Ecto neural progenitor cell (in vitro differentiated cells): Measurements from ENCODE around the gene YIF1A.

Experiments used
- DNase-seq: peaks from one replicate; pipeline ENCODE4 v3.0.0-alpha.2; 2018; ENCODE audit warnings: low spot score

YIF1A gene

DNA sequence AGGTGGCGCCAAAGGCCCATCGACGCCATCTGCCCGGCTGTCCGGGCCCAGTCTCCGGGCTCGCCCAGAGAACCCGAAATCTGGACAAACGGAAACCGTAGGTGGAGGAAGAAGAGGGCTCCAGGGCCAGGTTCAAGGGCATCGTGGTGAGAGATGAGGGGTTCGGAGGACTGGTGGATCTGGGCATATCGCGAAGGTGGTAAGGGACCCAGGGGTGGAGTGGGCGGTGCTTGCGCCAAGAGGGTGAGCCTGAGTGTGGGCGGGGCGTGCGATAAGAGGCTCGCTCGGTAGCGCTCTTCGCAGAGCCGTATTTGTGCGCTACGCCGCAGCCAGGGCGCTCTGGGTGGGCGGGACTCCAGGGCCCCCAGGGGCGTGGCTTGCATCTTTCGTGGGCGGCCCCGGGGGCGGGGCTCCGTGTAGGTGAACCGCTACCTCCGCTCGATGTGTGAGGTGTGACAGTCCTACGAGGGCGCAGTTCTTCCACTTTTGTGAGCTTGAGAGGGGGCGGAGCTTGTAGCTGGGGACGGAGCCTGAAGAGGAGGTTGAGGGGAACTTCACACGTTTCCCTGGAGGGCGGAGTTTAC is 23.1 kb upstream of the YIF1A start:
- DNase-seq, result peak; percentile 92

DNA sequence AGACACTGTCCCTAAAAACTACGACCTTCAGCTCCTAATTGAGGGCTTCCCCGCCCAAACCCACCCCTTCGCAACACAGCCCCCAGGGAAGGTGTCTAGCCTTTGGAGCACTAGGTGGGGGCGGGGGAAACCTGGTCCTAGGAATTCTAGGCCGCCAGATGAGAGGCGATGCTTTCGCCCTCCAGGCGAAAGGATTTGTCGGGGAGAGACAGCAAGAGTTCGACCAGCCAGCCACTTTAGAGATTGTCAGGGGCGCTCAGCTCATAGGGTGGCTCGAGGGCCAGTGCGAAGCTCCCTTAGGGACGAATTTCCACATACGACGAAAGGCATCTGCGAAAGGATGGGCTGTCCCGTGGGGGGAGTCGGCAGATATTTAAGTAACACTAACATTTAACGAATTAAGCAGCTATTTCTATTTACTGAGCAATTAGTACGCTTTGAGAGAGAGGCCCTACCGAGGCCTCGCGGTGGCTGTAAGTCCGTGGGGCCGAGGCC is 22.6 kb upstream of the YIF1A start:
- no peak for DNase-seq

DNA sequence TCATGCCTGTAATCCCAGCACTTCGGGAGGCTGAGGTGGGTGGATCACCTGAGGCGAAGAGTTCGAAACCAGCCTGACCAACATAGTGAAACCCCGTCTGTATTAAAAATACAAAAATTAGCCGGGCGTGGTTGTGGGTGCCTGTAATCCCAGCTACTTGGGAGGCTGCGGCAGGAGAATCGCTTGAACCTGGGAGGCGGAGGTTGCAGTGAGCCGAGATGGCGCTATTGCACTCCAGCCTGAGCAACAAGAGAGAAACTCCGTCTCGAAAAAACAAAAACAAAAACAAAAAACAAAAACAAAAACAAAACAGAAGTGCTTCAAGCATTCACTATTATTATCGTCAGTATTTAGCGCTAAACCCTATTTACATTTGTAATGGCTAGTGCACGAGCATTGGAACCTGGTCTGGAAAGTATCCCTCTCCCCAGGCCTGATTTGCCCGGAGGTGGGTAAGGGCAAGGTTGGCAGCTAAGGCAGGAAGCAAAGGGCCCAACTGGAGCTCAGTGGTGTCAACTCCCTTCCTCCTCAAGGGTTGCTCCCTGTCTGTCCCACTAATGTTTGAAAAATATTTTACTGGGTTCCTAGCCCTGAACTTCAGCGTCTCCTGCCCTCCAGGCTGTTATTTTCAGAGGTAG is 22.0 kb upstream of the YIF1A start:
- DNase-seq, result peak; percentile 43

DNA sequence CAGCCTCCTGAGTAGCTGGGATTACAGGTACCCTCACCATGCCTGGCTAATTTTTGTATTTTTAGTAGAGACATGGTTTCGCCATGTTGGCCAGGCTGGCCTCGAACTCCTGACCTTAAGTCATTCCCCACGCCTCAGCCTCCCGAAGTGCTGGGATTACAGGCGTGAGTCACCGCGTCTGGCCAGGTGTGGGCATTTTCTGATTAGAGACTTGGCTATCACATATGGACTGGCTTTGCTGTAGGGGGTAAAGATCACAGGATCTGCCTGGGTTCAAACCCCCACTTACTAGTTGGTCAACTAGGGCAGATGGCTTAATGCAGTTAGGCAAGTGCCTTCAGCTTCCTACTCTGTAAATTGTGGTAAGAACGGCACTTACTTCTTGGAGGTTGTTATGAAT is 21.4 kb upstream of the YIF1A start:
- DNase-seq, result no peak

DNA sequence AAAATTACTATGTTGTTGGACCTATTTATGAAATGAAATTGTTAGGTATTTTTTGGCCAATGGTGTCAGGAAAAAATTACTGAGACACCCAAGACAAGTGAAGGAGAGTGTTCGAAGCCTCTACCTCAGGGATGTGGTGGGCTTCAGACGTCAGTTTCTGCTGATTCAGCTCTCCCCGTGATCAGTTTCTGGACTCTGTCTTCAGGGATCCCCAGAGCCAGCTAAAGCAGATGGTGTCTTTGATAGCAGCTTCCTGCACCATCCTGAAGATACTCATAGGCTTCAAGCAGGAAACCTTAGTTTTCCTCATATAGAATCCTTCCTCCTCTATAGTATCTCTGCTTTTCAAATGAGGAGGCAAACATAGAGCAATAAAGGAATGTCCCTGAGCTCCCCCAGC is 20.5 kb upstream of the YIF1A start:
- no peak for DNase-seq

DNA sequence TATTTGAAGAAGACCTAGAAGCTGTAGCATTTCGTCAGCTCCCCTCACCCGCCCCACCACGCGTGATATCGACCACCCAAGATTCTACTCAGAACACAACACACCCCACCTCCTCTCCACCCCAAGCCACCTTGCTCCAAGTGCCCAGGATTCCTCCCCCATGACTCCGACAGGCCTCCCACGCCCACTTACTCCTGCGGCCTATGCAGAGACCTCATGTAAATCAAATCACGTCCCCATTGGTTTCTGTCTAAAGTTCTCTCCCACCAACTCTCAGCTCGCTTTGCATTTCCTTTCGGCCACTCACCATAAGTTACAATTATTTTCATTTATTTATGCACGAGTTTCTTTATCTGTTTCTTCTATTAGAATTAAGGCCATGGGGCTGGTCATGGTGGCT is 13.7 kb upstream of the YIF1A start:
- no peak for DNase-seq

DNA sequence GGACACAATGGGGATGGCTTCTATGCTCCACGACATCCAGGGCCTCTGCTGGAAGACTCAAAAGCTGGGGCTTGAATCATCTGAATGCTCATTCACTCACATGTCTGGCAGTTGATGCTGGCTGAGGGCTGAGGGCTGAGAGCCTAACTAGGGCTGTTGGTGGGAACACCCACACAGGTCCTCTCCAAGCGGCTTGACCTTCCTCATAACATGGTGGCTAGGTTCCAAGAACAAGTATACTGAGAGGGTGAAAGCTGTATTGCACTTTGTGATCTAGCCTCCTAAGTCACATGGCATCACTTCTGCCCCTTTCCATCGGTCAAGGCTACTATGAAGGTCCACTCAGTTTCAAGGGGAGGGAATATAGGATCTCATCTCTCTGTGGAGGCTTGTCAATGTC is 10.2 kb upstream of the YIF1A start:
- no peak for DNase-seq

DNA sequence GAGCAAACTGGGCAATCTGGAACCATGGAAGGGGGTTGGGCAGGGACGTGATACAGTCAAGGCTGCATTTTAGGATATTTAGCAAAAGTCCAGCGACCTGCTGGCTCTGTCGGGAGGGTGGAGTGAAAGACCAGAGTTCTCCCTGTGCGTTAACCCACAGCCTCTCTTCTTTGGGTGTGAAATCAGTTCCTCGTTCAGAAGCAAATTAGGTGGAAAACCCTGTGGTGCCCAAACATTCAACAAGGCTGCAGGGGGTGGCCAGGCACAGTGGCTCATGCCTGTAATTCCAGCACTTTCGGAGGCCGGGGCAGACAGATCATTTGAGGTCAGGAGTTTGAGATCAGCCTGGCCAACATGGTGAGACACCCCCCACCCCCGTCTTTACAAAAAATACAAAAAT is 8.7 kb upstream of the YIF1A start:
- DNase-seq, result no peak

DNA sequence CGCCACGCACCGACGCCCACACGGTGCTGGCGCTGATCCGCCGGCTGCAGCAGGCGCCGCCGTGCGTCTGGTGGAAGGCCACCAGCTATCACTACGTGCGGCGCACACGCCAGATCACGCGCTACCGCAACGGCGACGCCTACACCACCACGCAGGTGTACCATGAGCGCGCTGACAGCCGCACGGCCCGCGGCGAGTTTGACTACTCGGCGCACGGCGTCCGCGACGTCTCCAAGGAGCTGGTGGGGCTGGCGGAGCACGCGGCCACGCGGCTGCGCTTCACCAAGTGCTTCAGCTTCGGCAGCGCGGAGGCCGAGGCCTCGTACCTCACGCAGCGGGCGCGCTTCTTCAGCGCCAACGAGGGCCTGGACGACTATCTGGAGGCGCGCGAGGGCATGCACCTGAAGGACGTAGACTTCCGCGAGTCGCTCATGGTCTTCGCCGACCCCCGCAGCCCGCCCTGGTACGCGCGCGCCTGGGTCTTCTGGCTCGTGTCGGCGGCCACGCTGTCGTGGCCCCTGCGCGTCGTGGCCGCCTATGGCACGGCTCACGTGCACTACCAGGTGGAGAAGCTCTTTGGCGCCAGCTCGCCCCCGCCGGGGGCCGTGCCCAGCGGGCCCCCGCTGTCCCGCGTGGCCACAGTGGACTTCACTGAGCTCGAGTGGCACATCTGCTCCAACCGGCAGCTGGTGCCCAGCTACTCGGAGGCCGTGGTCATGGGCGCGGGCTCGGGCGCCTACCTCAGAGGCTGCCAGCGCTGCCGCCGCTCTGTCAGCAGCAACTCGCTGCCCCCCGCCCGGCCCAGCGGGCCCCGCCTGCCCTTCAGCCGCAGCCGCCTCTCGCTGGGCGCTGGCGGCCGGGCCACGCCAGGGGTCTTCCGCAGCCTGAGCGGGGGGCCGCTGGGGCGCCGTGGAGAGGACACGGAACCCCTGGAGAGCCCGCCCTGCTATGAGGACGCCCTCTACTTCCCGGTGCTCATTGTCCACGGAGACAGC is 6.0 kb upstream of the YIF1A start:
- DNase-seq, result no peak

DNA sequence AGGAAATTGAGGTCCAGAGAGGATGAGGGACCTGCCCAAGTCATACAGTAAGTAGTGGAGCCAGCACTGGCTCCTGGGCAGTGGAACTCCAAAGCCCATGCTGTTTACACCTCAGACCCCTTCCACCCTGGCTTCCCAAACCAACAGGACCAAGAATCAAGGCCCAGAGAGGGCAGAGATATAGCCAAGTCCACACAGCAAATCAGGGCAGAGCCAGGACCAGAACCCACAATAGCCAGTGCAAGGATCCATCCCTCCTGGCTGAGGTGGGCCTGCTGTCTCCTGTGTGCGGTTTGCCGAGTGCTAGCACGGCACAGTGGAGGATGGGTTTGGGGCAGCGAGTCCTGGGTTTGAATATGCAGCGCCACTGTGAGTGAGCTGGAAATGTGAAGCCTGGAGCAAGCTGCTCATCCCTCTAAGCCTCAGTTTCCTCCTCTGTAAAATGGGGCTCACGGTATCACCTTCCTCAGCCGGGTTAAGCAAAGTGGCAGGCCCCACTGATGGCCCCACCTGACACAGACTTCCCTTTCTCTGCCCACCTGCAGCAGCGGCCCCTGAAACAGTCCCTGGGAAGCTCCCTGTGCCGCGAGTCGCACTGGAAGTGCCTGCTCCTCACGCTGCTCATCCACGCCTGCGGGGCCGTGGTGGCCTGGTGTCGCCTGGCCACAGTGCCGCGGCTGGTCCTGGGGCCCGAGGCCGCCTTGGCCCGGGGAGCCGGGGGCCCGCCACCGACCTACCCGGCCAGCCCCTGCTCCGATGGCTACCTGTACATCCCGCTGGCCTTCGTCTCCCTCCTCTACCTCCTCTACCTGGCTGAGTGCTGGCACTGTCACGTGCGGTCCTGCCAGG is 5.1 kb upstream of the YIF1A start:
- no peak for DNase-seq

DNA sequence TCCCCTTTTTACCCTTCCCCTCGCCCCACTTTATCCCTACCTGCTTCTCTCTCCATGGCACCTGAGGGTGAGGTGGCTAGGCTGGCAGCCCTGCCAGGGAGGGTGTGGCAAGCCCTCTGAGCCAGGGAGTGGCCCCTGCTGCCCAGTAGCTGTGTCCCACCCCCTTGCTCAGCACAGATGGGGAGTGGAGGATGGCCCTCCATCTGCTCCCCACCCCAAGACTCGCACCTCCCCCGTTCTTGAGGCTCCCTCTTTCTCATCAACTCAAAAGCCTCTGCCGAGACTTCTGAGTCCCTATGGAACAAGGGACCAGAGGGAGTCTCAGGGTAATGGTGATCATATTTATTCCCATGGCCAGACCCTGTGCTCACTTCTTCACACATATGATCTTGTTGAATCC is 4.4 kb upstream of the YIF1A start:
- no peak for DNase-seq

DNA sequence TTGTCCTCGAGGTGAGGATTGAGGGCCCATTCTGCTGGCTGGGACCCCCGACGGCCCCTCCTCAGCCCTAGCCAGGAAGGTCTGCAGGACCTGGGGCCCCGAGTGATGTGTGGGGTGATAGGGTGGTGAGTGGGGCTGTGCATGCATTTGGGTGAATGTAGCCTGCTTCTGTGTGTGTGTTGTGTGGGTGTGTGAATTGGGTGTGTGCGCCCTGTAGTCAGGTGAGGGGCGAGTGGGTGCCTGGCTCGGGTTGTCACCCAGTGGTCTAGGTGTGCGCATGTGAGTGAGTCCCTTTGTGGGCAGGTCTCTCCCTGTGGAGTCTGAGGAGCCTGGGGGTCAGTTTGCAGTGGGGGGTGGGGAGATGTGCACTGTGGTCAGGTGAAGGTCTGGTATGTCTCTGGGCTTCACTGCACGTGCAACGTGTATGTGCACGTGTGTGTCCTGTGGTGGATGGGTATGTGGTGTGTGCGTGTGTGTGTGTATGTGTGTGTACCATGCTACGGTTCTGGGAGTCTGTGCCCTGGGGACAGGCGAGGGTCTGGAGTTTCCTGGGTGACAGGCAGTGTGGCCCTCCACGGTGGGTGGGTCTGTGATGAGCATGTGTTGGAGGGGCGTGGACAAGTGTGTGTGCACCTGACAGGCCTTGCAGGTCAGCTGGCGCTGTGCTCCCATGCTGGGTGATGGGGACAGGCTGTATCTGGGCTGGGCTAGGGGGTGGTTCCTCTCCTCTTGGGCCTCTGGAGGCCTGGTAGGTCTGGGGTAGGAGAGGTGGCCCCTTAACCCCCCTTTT is 3.8 kb upstream of the YIF1A start:
- DNase-seq, result no peak

DNA sequence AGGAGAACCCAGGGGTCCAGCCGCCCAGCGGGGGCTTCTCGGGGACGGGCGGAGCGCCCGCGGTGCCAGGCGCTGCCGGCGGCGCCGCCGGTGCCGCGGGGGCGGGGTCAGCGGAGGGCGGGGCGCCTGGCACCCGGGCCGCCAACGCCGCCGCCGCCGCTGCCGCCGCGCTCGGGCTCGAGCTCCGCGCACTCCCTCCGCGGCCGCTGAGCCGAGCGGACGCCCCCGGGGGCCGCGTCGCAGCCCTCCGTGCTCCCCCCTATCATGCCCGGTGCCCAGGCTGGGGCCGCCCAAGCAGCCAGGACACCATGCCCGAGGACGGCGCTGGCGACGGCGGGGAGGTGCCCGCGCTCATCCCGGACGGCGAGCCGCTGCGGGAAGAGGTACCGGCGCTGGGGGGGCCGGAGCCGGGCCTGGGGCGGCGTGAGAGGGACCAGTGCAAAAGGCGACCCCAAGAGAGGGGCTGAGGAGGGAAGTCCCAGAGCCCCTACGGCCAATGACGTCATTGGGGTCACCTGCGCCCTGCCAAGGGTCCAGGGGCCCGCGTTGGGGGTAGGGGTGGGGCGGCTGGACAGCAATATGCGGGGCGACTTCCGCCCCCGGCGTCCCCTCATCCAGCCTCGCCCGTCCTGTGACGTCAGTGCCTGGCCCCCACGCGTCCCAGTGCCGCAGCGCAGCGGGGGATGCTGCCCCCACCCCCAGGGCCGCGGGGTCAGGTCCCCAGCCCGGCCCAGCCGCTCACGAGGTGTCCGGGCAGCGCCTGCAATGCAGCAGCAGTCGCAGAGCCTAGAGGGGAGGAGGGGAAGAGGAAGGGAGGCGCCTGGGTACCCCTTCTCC is 3.0 kb upstream of the YIF1A start, which contains the start of gene TMEM151A:
Gene TMEM151A, plus strand, starts transcription at position 189 of the 837 bp plus-strand sequence. Its CDS starts 120 bp downstream, at position 309.
- no peak for DNase-seq

DNA sequence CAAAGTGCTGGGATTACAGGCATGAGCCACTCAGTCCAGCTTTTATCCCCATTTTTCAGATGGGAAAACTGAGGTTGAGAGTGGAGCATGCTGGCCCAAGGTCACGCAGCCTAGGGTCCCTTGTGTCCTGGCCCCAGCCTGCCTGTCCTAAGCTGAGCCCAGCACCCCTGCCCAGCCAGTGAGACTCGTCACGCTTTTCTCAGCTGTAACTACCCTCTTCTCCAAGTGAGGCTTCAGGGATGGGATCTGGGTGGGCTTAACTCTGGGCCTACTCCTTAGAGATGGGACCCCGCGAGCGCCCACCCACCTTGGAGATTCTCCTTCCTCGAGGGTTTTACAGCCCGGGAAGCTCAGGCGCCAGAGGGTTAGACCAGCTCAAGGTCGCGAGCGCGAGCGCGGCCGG is 2.4 kb upstream of the YIF1A start:
- no peak for DNase-seq

DNA sequence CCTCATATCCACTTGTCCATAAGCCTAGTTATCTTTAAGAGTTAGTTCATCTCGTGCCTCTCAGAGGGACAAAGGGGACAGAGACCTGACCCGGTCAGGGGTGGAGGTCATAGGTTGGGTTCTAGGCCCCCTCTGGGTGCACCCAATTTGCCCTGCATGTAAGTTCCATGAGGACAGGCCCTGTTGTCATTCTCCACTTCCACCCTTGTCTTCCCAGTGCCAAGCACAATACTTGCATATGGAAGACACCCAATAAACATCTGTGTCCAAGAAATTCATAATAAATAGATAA is 1.3 kb upstream of the YIF1A start:
- DNase-seq, result no peak

DNA sequence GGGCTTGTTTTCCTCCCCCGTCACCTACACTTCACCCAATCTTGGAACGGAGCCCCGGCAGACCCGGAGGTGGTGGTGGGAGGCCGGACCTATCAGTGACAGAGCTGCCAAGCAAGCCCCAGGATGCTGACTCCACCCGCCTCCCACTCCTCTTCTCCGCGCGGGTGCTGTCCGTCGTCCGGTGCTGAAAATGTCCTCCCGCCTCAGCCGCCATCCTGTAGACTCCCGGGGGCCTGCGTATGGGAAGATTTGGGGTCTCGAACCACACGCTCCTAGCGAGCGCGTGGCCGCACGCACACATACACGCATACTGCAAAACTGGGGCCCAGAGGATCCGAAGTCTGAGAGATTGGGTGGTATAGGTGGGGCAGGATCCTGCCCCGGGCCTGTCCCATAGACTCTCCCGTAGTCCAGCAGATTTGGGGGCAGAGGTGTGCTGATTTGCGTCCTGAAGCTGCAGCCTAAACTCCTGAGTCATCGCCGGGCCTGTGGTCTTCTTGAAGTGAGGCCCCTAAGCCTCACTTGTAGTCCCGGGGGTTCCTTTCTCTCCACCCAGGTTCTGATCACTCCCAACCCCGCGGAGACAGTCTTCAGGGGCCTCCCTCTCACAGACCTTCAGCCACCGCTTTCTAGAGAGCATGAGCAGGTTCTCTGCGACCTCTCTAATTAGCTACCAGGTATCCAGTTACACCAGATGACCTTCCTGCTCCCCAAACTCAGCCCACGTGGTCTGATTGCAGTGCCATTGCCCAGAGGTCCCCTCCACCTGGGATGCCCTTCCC is 796 bp upstream of the YIF1A start:
- DNase-seq, result peak; percentile 92

DNA sequence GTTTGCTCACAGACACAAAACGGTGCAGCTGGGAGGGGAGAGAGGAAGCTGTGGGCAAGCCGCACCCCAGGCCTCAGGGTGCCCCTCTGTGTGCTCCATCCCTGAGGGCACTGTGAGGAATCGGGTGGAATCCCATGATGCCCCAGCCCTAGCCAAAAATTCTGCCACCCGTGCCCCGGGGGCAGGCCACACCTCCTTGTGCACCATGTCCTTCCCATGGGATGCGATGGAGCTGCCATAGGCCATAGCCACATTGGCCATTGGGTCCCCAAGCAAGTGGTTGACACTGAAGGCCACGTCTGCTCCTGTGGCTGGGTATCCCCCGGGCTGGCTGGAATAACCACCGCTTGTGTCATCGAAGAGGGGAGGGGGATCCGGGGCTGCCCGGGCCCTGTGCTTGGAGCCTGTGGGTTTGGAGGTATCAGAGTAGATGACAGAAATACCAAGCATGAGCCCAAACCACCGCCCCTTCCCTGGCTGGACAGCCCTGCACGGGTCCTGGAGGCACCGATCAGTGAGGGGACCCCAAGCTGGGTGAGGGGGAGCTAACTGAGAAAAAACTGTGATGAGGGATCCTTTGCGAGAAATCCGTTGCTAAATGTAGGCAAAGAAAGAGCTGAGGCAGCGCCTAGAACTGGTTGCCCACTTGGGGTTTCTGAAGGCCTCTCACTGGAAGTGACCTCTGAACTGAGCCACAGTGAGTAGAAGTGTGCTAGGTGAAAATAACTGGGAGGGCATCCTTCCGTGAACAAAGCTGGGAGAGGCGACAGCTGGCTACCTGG is 863 bp downstream of the YIF1A start:
- DNase-seq, result no peak

DNA sequence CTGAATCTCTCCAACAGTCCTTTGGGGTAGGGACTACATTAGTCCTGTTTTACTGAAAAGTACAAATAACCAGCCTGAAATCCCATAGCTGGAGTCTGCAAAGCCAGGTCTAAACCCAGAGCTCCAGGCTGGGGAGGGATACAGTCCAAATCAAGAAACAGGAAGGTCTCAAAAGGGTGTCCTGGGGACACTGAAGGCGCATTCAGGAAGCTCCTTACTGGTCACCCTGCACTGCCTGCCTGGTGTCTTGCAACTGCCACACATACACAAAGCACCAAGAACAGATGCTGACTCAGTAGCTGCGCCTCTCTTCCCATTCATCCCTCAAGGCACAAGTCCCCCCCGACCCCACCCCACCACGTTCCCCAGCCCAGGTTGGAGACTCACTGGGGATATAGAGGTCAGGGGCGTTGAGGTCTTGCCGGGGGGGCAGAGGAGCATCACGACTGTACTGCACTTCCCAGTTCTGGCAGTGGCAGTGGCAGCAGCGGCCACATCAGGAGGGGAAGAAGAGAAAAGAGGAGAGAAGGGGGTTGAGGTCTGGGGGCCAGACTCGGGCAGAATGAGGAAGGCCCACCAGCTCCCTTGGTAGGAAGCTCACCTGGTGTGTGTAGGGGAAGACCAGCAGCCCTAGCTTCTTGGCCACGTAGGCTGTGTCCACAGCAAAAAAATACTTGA is 1.6 kb downstream of the YIF1A start:
- DNase-seq, result no peak
